CD14-positive monocyte (primary cell): ENCODE measurements around the gene BAIAP2L2. TPM values are rescaled to one million over a fixed set of nuclear protein-coding genes. Genes with fewer than 3 reads are reported as not detected.
"Not testable (repeated sequence)": the region's sequence is repeated elsewhere in the genome, so short reads cannot be mapped to it uniquely, and the experiment has no call there.

Source experiments
- DNase-seq, 3 donors: peaks; one replicate each; pipeline ENCODE4 v3.0.0-alpha.2; 2011 to 2022
- H2AFZ ChIP-seq: 2 replicates; pipeline ENCODE4 v1.6.0; 2012; ENCODE audit warnings: mild to moderate bottlenecking, low read depth, low read length, inconsistent platforms; ENCODE audit not compliant: insufficient read depth, poor library complexity, severe bottlenecking
- H3K27ac ChIP-seq, 2 donors: 1 replicate in 1 of 2; 2 replicates in 1 of 2; pipeline ENCODE4 v1.5.1; 2012 to 2013; ENCODE audit warnings: low read length in 2 of 2, control low read depth in 1 of 2, inconsistent platforms in 1 of 2, low read depth in 1 of 2, mild to moderate bottlenecking in 1 of 2
- H3K27me3 ChIP-seq, 2 donors: one replicate each; pipeline versions ENCODE4 v1.6.0 to v1.6.1; 2011 to 2013; ENCODE audit warnings: low read length in 2 of 2; ENCODE audit not compliant: control insufficient read depth in 2 of 2, insufficient read depth in 2 of 2
- H3K36me3 ChIP-seq, 2 donors: replicated peaks in 1 of 2; 1 replicate in 1 of 2; 2 replicates in 1 of 2; pipeline versions ENCODE4 v1.5.1 to v1.6.1; 2012 to 2013; ENCODE audit warnings: low read length in 2 of 2, control low read depth in 1 of 2, inconsistent platforms in 1 of 2, mild to moderate bottlenecking in 1 of 2; ENCODE audit not compliant: insufficient read depth in 2 of 2, control insufficient read depth in 1 of 2
- H3K4me1 ChIP-seq, 2 donors: 1 replicate in 1 of 2; 2 replicates in 1 of 2; pipeline versions ENCODE4 v1.5.1 to v1.6.1; 2012 to 2013; ENCODE audit warnings: low read length in 2 of 2, control low read depth in 1 of 2, inconsistent platforms in 1 of 2, mild to moderate bottlenecking in 1 of 2, moderate library complexity in 1 of 2; ENCODE audit not compliant: insufficient read depth in 2 of 2, control insufficient read depth in 1 of 2
- H3K4me2 ChIP-seq: replicated peaks from 2 replicates; pipeline ENCODE3; 2012; ENCODE audit warnings: low read length, moderate library complexity, mild to moderate bottlenecking; ENCODE audit not compliant: poor library complexity, severe bottlenecking; ENCODE audit errors: extremely low read depth
- H3K4me3 ChIP-seq, 3 experiments: fragments of 200-600 bp in 1 of 3; sonication (generic) in 1 of 3; replicated peaks in 1 of 3; 1 replicate in 2 of 3; 2 replicates in 1 of 3; pipeline ENCODE4 v1.5.1; 2011 to 2013; ENCODE audit warnings: low read length in 3 of 3, mild to moderate bottlenecking in 3 of 3, control low read depth in 2 of 3, low read depth in 2 of 3, inconsistent platforms in 1 of 3, moderate library complexity in 1 of 3
- H3K79me2 ChIP-seq: 2 replicates; pipeline ENCODE4 v1.6.0; 2012; ENCODE audit warnings: mild to moderate bottlenecking, control low read depth, inconsistent platforms, low read length, moderate library complexity; ENCODE audit not compliant: insufficient read depth
- H3K9ac ChIP-seq: 2 replicates; pipeline ENCODE4 v1.6.0; 2017; ENCODE audit warnings: low read length, mild to moderate bottlenecking; ENCODE audit not compliant: insufficient read depth, poor library complexity, severe bottlenecking
- H3K9me3 ChIP-seq, 2 donors: replicated peaks in 1 of 2; 1 replicate in 1 of 2; 2 replicates in 1 of 2; pipeline versions ENCODE4 v1.5.1 to v1.6.1; 2012 to 2013; ENCODE audit warnings: low read length in 2 of 2, control low read depth in 1 of 2; ENCODE audit not compliant: control insufficient read depth in 1 of 2, insufficient read depth in 1 of 2
- H4K20me1 ChIP-seq: 2 replicates; pipeline ENCODE4 v1.6.0; 2012; ENCODE audit warnings: mild to moderate bottlenecking, low read length, control low read depth, moderate library complexity; ENCODE audit not compliant: insufficient read depth
- H3K27ac Mint-ChIP-seq, 7 donors: one replicate each; pipeline ENCODE4 v1.8.0; 2020; ENCODE audit warnings: mild to moderate bottlenecking in 7 of 7, mixed read lengths in 7 of 7, moderate library complexity in 6 of 7, inconsistent platforms in 2 of 7
- H3K27me3 Mint-ChIP-seq, 3 donors: one replicate each; pipeline ENCODE4 v1.8.0; 2021 to 2022; ENCODE audit warnings: low read depth in 3 of 3, mild to moderate bottlenecking in 3 of 3, mixed read lengths in 3 of 3, moderate library complexity in 3 of 3, inconsistent platforms in 1 of 3
- H3K36me3 Mint-ChIP-seq, 2 donors: one replicate each; pipeline ENCODE4 v1.8.0; 2020; ENCODE audit warnings: mixed read lengths in 2 of 2, inconsistent platforms in 1 of 2, mild to moderate bottlenecking in 1 of 2
- H3K4me1 Mint-ChIP-seq: one replicate; pipeline ENCODE4 v1.8.0; 2020; ENCODE audit warnings: mild to moderate bottlenecking, mixed read lengths
- H3K4me3 Mint-ChIP-seq, 2 donors: one replicate each; pipeline ENCODE4 v1.8.0; 2020; ENCODE audit warnings: mild to moderate bottlenecking in 2 of 2, mixed read lengths in 2 of 2, moderate library complexity in 1 of 2
- H3K9me3 Mint-ChIP-seq, 7 donors: one replicate each; pipeline ENCODE4 v1.8.0; 2020 to 2022; ENCODE audit warnings: mixed read lengths in 7 of 7, mild to moderate bottlenecking in 6 of 7, moderate library complexity in 6 of 7, inconsistent platforms in 2 of 7
- CTCF ChIP-seq: fragments of 200-600 bp; IDR thresholded peaks from one replicate; pipeline ENCODE4 v1.8.0; 2022; ENCODE audit warnings: antibody characterized with exemption, mild to moderate bottlenecking
- WGBS: methylation state at CpG from one replicate; pipeline ENCODE4 v1.1.5; 2013; ENCODE audit warnings: missing lambda C conversion rate; ENCODE audit not compliant: insufficient coverage; 5-methylcytosine and 5-hydroxymethylcytosine counted together
- intact Hi-C, 2 donors: fragments of 100-400 bp; cut with micrococcal nuclease; formaldehyde crosslinking; loops; one replicate each; pipeline versions ENCODE4 v1.15.0 to v1.15.1; 2023
- polyA plus RNA-seq, 3 donors: library from polyadenylated mRNA; depleted of rRNA in 1 of 3; unstranded in 2 of 3; stranded (reverse) in 1 of 3; fragments of 300-500 nt in 2 of 3; fragments of >200 nt in 1 of 3; fragmentation: Illumina TruSeq in 2 of 3; gene quantifications; 1 replicate in 2 of 3; 2 replicates in 1 of 3; pipeline ENCODE4 v1.2.3, GENCODE V29; 2012 to 2021

The BAIAP2L2 gene
- polyA plus RNA-seq, 3 donors, result 0.11 TPM; not detected in 2

- DNase-seq, result no peak
- no peak overlapping the region for H2AFZ ChIP-seq
- H3K9me3 ChIP-seq, result no peaks in the 10 kb centered on the region
- no peak overlapping the region for H3K4me2 ChIP-seq
- Mint-ChIP-seq H3K9me3 (peaks cover 0 to 3% (median 0%) of the 10 kb centered on the region in 7 donors), H3K27ac (peak overlapping the region in 2 of 7 donors; percentile 11 to 14), H3K4me3 (no peak overlapping the region), H3K36me3 (no peaks in the 10 kb centered on the region), H3K27me3 (peaks cover 0 to 2% (median 0%) of the 10 kb centered on the region in 3 donors), H3K4me1 (no peaks in the 10 kb centered on the region)
- no peaks in the 10 kb centered on the region for H3K79me2 ChIP-seq
- no peak overlapping the region for H3K9ac ChIP-seq
- H3K27ac ChIP-seq, result no peak overlapping the region
- H4K20me1 ChIP-seq, result no peaks in the 10 kb centered on the region
- no peak overlapping the region for H3K4me3 ChIP-seq
- no peaks in the 10 kb centered on the region for H3K36me3 ChIP-seq
- no peaks in the 10 kb centered on the region for H3K4me1 ChIP-seq
- intact Hi-C loops, result no loop called here
- WGBS, result 94% methylated on average over 25 of the region's 28 CpGs
- no peaks in the 10 kb centered on the region for H3K27me3 ChIP-seq
- no peak for TF ChIP-seq CTCF
Measured at GRCh38 chr22:38120359-38121110, 10.1 kb upstream of the BAIAP2L2 start.

- H3K27me3 ChIP-seq, H3K36me3 Mint-ChIP-seq, H3K27ac Mint-ChIP-seq, H2AFZ ChIP-seq, H3K27ac ChIP-seq, H3K4me1 Mint-ChIP-seq, H4K20me1 ChIP-seq, H3K9ac ChIP-seq, H3K9me3 Mint-ChIP-seq, H3K4me1 ChIP-seq, DNase-seq, H3K4me3 ChIP-seq, H3K36me3 ChIP-seq, H3K79me2 ChIP-seq, H3K9me3 ChIP-seq, H3K4me3 Mint-ChIP-seq, H3K4me2 ChIP-seq, H3K27me3 Mint-ChIP-seq: not testable (repeated sequence)
- WGBS, result no CpG with 5 or more reads among the region's 2 CpGs
- intact Hi-C loops, result loop anchor here in 1 of 2 donors (5.0 kb wide), 1 partner anchor 109 kb away; no protein-coding TSS in a partner anchor
Measured at GRCh38 chr22:38118747-38119146, 8.3 kb upstream of the BAIAP2L2 start.
